ENCODE measurements around the gene PTAFR.
"Not testable (repeated sequence)": the region's sequence is repeated elsewhere in the genome, so short reads cannot be mapped to it uniquely, and the experiment has no call there.

PTAFR gene

DNA sequence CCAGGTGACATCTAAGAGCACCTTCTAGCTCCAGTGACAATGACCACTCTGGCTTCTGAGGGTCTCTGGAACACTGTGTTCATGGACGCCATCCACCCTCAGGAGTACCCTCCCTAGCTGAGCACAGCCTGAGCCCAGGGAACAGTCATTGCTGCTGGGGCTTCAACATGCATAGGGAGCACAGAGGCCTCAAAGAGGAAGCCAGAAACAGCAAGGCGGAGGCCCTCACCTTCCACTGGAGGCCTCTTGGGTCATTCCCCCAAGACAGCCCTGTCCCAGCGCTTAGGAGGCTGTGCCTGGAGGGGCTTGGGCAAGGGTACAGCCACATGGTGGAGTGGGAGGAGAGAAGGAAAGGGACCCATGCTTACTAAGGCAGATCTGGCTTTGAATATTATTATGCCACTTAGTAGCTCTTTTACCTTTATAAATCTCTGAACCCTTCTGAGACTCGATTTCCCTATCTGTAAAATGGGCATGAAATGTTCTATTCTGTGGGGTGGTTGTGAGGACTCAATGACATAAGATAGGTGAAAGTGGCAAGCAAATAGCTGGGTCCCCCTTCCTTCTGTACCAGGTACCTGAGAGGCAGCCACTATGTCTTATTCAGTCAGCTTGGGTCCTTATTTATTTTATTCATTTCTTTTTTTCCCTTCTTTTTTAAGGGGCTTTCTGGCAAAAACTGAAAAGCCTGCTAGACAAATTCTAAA lies 32.8 kb downstream of the PTAFR start:
- DNase-seq, result no peak

DNA sequence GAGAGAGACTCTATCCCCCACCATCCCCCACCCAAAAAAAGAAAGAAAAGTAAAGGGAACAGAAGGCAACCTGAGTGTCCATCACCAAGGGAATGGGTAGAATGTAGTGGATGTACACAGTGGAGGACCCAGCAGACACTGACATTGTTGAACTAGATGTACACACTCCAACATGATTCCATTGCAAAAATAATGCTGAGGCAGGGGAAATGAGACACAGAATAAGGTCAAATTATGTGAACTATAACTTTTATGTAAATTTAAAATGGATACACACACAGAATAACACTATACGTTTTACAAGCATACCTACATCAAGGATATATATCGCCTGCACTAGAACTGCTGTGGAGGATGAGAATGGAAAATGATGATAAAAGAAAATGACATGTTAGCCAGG lies 34.8 kb downstream of the PTAFR start:
- no peak for DNase-seq

DNA sequence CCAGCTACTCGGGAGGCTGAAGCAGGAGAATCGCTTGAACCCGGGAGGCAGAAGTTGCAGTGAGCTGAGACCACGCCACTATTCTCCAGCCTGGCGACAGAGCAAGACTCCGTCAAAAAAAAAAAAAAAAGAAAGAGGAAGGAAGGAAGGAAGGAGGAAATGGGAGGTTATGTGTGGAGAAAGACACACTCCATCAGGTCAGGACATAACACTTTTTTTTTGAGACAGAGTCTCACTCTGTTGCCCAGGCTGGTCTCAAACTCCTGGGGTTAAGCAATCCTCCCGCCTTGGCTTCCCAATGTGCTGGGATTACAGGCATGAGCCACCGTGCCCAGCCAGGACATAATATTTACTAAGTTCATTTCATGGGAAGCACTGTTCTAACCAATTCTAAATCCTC lies 36.6 kb downstream of the PTAFR start:
- not testable (repeated sequence) for DNase-seq

DNA sequence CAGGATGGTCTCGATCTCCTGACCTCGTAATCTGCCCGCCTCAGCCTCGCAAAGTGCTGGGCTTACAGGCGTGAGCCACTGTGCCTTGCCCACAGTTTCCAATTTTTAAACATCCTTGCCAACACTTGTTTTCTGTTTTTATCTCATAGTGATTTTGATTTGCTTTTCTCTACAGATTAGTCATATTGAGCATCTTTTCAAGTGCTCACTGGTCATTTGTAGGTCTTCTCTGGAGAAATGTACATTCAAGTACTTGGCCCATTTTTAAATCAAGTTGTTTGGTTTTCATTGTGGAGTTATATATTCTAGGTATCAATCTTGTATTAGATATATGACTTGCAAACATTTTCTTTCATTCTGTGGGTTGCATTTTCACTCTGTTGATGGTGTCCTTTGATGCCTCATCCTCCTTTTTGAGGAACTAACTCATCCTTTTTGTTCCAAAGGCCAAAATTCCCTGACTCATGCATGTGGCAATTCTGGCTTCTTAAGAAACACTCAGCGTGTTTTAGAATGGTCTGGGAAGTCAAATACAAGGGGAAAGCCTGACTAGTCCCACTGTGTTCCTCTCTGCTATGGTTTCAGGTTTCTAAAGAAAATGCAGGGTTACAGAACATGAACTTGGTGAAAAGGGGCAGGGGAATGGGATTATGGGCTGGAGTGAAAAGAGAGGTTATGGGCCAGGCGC lies 37.3 kb downstream of the PTAFR start:
- DNase-seq, result no peak

DNA sequence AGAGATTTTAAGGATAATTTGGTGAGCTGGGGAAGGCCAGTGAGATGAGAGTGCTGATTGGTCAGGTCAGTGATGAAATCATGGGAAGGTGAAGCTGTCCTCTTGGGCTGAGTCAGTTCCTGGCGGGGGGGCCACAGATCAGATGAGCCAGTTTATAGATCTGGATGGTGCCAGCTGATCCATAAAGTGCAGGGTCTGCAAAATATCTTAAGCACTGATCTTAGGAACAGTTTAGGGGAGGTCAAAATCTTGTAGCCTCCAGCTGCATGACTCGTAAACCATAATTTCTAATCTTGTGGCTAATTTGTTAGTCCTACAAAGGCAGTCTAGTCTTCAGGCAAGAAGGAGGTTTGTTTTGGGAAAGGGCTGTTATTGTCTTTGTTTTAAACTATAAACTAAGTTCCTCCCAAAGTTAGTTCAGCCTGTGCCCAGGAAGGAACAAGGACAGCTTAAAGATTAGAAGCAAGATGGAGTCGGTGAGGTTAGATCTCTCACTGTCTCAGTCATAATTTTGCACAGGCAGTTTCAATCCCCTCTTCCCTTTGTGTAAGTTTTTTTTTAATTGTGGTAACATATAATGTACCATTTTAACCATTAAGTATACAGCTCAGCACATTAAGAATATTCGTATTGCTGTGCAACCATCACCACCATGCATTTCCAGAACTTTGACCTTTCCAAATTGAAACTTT lies 39.4 kb downstream of the PTAFR start:
- no peak for DNase-seq

DNA sequence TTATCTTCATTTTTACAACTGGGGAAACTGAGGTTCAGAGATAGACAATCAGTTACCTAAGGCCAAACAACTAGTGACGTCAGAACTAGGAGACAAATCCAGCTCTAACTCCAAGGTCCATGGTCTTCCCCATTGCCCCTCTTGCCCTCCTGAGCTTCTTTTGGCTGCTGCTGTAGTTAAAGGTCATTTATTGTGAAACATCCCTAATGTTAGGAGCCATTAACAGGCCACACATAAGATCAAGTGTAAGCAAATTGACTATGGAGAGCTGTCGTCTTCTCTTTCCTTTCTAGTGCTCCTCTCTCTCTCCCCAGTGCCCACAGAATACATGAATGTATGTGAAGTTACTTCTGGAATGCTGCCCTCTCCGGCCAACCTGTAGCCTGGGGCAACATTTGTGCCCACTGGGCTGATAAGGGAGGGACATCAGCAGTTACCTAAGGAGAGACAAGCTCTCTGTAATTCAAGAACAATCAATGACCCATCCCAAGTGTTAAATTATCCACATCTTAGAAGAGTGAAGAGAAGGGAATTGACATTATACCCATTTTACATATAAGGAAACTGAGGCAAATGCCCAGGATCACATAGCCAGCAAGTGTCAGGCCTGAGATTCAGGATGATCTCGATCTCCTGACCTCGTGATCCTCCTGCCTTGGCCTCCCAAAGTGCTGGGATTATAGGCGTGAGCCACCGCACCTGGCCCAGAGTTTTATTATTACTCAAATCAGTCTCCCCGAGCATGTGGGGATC lies 40.1 kb downstream of the PTAFR start:
- no peak for DNase-seq

DNA sequence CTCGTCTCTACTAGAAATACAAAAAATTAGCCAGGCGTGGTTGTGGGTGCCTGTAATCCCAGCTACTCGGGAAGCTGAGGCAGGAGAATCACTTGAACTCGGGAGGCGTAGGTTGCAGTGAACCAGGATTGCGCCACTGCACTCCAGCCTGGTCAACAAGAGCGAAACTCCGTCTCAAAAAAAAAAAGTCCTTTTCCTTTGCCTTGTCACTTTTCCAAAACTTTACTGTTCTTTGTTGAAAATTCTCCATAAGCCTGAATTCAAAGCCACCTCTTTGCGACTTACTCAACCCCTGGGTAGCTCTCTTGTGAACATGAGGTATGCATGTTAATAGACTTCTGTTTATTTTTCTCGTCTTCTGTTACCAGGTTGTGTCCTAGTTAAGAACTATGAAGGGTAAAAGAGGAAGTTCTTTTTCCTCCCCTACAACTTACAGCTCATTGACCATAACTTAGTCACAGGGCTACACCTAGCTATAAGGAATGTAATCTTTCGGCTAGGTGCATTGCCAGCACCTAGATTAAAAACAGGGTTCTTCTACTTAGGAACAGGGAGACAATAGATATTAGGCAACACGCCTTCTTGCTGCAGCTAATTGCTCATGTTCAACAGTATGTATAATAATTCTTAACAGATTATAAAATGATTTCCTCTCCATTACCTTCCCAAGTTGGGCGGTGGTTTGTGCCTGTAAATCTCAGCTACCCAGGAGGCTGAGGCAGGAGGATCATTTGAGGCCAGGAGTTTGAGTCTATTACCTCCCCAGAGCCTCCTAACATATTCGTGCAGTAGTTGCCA lies 40.9 kb downstream of the PTAFR start:
- no peak for DNase-seq

DNA sequence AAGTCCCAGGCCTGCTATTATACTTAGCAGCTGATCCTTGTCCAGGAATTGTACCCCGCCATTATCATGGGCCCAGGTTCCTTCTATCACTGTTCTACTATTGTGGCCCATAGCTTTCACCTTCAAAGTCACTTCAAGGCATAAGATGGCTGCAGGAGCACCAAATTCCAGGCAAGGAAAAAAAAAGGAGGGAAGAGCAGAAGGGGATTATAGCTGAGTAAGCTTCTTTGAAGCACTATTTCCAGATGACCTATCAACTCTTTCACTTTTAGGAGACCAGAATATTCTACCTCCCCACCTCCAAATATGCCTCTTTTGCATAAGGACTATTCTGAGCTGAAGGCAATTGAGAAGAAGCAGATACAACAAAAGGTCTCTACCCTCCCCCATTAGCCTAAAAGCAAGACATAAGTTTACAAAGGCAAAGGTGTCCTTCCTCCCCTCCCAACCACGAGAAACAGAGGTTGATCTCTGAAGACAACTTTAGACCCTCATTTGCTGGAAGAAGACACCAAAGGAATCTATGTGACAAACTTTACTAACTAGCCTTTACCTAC lies 41.8 kb downstream of the PTAFR start:
- no peak for DNase-seq

DNA sequence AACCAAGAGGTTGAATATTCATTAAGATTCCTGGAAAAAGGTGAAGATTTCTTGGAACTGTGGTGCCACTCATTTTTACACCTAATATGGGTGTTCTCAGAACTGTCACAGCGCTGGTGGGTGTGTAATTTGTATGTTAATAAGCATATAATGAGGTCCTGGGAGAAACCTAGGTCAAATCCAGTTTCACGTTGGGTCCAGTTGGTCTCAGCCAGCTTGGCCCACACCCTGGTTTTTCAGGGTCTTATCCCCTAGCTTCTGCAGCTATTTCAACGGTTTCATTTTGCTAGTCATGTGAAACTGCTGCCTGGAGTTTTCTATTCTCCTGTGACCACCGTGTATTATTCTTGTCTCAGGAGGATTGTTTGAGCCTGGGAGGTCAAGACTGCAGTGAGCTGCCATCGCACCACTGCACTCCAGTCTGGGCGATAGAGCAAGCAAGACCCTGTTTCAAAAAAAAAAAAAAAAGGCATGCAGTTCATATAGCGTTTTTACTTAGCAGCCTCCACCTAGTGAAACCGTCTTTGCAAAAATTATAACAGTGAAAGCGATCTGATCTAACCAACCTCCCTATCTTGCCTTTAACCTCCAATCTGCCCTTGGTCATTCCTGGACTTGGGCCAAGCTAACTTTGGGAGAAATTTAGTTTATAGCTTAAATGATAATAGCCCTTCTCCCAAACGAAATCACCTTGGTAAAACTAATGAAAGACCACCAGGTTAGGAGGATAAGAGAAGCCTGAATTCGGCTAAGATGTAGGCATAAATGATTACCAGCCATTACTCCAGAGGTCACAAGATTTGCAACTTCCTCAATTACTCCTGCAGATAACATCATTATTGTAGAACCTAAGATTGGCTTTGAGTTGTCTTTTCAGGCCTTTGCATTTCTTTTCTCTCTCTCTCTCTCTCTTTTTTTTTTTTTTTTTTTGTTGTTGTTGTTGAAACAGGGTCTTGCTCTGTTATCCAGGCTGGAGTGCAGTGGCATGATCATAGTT lies 44.0 kb downstream of the PTAFR start:
- DNase-seq, result no peak

DNA sequence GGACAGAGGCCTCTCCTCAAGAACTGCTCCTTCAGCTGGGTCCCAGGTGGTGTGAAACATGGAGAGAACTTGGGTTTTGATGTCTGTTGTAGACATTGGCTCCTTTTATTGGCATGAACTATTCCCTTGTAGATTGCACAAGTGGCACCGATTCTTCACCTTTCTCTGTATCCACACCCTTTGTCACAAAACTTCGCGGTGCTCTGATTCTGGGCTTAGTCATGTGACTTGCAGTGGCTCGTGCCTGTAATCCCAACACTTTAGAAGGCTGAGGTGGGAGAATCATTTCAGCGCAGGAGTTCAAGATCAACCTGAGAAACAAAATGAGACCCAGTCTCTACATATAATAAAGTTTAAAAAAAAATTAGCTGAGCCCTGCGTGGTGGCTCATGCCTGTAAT lies 45.6 kb downstream of the PTAFR start:
- no peak for DNase-seq

DNA sequence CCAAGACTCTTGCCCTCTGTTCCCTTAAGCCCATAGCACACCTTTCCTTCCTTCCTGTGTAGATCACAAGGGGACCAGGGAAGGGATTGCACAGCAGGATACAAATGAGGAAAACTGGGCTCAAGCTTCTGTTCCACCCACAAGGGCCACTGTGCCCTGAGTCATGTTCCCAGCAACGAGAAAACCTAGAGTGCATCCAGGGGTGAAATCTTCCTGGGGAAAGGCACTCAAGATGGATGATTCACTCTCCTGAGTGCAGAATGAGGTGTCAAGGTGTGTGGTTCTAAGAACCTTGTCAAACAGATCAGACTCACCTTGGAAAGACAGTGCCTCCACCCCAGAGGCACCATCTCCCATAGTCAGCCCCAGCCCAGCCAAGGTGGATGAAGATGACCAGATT lies 47.3 kb downstream of the PTAFR start:
- no peak for DNase-seq

DNA sequence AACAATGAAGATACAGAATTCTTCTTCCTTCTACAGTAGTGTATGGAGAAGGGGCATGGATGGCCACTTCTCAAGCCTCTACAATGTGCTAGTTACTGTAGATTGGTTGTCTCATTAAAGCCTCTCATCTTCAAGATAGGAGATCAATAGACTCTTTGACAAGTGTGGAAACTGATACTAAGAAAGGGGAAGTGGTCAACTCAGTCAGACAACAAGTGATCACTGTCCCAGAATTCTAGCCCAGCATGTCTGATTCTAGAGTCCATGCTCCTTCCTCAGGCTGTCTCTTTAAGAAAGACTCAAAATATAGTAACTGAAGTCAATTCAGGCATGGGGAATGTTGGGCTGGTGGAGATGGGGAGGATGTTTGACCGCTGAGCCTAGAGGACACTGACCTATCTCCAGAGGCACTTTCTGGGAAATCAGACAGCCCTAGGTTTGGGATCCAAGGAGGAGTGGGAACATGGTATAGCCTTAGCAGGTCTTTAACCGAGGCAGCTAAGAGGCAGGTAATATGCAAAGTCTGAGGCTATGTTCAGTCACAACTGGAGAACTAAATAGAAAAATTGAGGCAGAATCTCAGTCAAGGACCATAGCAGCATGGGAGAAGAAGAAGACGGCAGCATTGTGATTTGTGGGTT lies 48.8 kb downstream of the PTAFR start:
- no peak for DNase-seq

DNA sequence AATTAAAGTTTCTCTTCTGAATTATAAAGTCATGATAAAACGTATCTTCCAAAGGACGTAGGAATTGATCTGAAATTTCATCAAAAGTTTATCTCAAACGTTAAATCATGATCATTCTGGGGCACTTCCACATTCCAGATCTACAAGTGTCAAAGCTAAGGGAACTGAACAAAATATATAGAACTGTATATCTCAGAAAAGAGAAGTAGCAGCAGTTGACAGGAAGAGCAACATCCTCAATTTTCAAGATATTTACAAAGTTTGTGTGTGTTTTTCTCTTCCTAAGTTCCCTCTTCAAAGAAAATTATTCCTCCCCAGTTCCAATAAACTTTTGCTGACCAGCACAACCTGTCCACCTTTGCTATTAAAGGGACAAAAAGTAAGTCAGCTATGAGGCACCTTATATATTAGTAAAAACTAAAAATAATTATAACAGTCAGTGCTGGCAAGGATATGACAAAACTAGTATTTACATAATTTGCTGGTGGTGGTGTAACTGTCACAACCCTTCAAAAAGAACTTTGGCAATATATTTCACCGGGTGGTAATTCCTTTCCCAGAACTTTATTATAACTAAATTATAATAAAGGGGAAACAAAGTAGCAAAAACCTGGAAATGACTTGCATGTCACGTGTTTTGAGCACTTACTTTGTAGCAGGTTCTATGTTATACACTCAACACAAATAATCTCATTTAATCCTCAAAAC lies 49.6 kb downstream of the PTAFR start:
- DNase-seq, result no peak

DNA sequence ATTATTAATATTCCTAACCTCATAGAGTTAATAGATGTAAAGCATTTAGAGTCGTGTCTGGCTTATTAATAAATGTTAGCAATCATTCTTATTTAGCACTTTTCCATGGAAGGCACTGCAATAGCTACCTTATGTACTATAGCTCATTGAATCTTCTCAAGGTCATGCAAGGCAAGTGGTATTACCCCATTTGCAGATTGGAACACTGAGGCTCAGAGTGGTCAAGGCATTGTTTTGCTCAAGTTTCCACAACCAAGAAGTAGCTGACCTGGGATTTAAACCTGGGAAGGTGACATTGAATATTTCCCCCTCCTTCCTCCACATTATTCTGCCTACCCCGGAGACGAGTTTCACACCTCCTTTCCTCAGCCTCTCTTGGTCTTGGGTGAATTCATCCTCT lies 50.3 kb downstream of the PTAFR start:
- no peak for DNase-seq

DNA sequence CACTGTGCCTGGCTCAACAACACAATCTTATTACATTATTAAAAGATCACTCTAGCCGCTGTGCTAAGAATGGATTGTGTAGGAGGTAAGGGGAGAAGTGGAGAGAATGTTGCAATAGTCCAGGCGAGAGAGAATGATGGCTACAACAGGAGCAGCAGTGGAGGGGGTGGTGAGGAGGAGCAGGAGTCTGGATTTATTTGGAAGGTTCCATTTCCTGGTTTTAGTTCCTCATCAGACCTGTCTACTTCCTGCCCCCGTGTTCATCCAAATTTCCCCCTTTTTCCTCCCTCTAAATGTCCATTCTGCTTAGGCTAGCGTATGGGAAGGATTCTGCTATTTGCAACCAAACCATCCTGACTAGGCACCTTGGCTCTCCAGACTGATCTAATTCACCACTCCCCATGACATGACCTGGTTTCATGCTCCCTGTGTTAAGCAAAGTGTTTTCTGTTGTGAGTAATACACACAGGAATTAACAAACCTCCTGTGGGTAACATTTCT lies 53.0 kb downstream of the PTAFR start:
- no peak for DNase-seq

DNA sequence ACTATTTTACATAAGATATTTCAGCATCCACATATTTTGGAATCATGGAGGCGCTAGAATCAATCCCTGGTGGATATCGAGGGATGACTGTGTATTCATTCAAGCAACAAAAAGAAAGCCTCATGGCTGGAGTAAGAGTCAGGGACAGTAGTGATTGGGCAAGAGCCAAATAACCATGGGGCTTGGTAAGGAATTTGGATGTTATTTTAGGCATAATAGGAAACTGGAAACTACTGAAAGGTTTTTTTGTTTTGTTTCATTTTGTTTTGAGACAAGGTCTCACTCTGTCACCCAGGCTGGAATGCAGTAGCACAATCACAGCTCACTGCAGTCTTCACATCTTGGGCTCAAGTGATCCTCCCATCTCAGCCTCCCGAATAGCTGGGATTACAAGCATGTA lies 54.3 kb downstream of the PTAFR start:
- DNase-seq, result no peak

DNA sequence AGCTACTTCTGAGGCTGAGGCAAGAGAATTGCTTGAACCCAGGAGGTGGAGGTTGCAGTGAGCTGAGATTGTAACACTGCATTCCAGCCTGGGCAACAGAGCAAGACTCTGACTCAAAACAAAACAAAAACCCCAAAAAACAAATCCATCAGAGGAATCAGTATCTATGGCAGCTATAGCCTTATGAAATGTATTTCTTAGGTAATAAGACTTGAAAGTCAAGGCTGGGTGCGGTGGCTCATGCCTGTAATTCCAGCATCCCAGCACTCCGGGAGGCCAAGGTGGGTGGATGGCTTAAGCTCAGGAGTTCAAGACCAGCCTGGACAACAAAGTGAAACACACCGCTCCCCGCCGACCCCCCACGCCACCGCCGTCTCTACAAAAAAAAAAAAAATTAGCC lies 56.9 kb downstream of the PTAFR start:
- DNase-seq, result no peak

DNA sequence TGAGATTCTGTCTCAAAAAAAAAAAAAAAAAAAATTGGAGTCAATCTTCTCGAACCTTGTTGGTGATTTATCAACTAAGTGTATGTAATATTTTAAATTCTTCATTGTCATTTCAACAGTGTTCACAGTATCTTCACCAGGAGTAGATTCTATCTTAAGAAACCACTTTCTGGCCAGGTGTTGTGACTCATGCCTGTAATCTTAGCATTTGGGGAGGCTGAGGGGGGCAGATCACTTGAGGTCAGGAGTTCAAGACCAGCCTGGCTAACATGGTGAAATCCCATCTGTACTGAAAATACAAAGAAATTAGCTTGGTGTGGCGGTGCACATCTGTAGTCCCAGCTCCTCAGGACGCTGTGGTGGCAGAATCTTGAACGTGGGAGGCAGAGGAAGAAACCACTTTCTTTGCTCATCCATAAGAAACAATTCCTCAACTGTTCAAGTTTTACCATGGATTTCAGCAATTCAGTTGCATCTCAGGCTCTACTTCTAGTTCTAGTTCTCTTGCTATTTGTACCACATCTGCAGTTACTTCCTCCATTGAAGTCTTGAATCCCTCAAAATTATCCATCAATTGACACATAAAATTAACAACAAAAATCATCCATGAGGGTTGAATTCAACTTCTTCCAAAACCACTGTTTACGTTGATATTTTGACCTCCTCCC lies 57.7 kb downstream of the PTAFR start:
- DNase-seq, result no peak

DNA sequence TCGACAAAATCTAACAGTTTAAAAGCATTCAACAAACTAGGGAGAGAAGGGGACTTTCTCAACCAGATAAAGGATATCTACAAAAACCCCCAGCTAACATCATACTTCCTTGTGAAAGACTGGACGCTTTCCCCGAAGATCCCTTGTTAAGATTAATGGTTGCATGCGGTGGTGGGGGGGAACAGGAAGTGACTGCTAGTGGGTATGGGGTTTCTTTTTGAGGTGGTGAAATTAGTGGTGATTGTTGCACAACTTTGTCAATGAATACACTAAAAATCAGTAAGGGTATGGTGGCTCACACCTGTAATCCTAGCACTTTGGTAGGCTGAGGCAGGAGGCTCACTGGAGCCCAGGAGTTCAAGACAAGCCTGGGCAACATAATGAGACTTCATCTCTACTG lies 61.2 kb downstream of the PTAFR start:
- DNase-seq, result no peak
